Activated CD8-positive, alpha-beta memory T cell treated with anti-CD3 and anti-CD28 coated beads for 1 hour (primary cell): Measurements from ENCODE around the gene TMEM95.

Source experiments
- DNase-seq, 2 donors: peaks; one replicate each; pipeline ENCODE4 v3.0.0-alpha.2; 2020; ENCODE audit warnings: low read depth in 1 of 2; ENCODE audit errors: extremely low read depth in 1 of 2

TMEM95 gene

GRCh38 chr17:7403043-7403726 lies 48.2 kb downstream of the TMEM95 start:
- DNase-seq = no peak

- DNase-seq = no peak
Observed at GRCh38 chr17:7403727-7403976, 48.7 kb downstream of the TMEM95 start.

- DNase-seq = peak; percentile 87 to 90
Observed at GRCh38 chr17:7403977-7404736, 49.2 kb downstream of the TMEM95 start, which contains the start of gene TMEM256. Gene TMEM256 (minus strand): TSS chr17:7404097. CDS start chr17:7404084, 13 bp downstream.

- peak; percentile 41 to 65 for DNase-seq
Observed at GRCh38 chr17:7404737-7405349, 49.9 kb downstream of the TMEM95 start.

GRCh38 chr17:7405350-7406234 lies 50.6 kb downstream of the TMEM95 start:
- no peak for DNase-seq

DNA sequence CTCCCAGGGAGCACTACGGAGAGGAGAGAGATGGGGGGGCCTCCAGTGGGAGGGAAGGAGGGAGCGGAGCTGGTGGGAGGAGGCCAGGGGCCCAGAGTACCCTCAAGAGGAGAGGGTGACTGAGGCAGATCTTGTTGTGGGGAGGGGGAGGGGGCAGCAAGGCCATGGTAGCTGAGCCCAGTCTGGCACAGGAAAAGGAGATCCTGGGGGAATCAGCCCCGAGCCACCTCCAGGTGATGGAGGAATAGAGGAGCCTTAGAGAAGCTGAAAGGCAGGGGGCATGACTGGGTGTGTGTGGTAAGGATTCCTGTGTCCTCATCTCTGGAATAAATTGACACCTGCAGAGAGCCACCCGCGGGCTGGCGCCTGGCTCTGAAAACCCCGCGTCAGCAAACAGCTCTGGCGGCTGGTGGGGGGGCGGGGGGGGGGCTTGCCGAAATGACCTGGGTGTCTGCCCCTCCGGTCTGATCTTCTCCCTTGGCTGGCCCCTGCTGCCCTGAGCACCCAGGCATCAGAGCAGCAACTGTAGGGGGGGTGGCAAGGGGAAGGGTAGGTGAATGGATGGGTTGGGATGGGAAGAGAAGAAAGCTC lies 51.4 kb downstream of the TMEM95 start:
- no peak for DNase-seq
